ENCODE results near the gene TAOK1. TPM values are rescaled to one million over a fixed set of nuclear protein-coding genes. Genes with fewer than 3 reads are reported as not detected.
A peak's percentile ranks its signal among the peaks of the same experiment; 100 is the strongest.

Gene TAOK1
- total RNA-seq, 1 donor from 2014 or later, result 63.5 TPM

DNA sequence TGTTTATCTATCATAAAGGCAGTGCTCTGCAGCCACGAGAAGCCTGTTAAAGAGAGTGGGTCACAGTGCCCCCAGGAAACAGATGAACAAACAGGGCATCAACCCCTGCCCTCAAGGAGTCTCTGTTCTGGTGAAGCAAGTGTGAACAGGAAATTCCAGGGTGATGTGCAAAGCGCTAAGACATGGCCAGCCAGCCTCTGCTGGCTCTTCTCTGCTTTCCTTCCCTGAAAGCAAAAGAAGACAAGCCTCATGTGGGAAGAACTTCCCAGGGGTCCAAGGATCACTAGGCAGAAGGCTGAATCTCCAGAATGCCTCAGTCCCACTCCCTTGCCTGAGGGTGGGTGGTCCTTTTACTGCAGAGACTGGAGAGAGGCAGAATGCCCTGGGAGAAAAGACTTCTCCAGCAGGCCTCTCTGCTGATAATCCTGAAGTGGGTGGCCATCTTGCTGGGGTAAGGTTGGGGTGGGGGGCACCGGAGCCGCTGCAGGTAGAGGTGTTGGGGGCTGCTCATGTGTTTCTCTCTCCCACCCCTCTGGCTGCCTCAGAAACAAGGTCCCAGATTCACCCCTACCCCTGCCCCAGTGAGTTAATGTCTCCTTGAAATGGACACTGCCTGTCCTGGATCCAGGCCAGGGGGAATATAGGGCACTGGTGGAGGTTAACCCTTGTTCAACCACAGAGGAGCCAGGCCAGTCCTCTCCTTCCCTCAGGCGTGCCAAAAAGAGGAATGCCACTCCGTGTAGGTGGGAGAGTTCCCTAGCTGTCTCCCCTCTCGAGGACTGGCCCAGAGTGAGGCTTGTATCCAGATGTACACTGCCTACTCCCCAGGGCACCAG, 205.2 kb downstream of the TAOK1 start:
- TF ChIP-seq, protein P1, sequence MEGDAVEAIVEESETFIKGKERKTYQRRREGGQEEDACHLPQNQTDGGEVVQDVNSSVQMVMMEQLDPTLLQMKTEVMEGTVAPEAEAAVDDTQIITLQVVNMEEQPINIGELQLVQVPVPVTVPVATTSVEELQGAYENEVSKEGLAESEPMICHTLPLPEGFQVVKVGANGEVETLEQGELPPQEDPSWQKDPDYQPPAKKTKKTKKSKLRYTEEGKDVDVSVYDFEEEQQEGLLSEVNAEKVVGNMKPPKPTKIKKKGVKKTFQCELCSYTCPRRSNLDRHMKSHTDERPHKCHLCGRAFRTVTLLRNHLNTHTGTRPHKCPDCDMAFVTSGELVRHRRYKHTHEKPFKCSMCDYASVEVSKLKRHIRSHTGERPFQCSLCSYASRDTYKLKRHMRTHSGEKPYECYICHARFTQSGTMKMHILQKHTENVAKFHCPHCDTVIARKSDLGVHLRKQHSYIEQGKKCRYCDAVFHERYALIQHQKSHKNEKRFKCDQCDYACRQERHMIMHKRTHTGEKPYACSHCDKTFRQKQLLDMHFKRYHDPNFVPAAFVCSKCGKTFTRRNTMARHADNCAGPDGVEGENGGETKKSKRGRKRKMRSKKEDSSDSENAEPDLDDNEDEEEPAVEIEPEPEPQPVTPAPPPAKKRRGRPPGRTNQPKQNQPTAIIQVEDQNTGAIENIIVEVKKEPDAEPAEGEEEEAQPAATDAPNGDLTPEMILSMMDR (conservative IDR thresholded peaks at IDR 0.05), result no peak
- H3K27me3 Mint-ChIP-seq, result no peaks in the 10 kb centered on the region
- H3K36me3 Mint-ChIP-seq, result no peaks in the 10 kb centered on the region
- peak overlapping the region; percentile 87 for H3K4me3 Mint-ChIP-seq
- DNase-seq (ENCODE audit: extremely low spot score, unreplicated experiment), result no peak
- no peak overlapping the region for H3K27ac Mint-ChIP-seq
- H3K9me3 Mint-ChIP-seq, result no peaks in the 10 kb centered on the region
- H3K4me1 Mint-ChIP-seq (ENCODE audit: unreplicated experiment), result peaks cover 47% of the 10 kb centered on the region

DNA sequence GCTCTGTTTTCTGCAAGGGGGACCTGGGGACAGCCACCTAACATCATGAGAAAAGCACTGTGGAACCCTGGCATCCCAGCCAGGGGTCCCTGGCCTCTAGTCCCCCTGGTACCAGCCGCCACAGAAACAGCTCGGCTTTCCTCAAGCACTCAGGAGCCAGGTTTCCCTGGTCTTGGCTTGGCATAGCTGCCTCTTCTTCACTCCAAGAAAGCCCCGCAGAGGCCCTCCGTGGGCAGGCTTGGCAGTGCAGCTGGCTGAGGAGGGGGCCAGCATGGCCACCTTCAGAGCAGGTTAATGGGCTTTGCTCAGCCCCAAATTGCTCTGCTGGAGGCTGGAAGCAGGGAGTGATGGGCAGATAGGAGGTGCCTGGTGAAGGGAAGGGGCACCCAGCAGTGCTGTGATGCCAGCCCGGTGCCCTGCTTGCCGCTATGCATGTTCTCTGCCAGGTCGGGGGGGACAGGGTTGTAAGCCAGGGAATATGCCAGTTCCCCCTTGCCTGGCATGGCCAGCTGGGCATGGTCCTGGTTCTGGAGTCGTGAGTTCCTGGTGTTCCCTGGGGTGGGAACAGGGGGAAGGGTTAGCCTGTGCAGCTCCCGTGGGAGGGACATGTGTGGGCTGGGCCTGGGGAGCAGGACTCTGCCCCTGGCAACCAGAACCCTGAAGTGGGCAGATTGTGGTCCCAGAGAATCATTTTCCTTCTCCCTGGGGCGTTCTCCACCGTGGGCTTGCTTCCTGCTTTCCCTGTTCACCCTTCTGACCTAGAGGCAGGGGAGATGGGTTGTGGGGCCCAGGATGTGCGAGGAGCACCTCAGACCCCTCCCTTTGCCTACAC, 206.0 kb downstream of the TAOK1 start:
- no peak for DNase-seq (ENCODE audit: extremely low spot score, unreplicated experiment)
- Mint-ChIP-seq H3K27ac (no peak overlapping the region), H3K4me3 (no peak overlapping the region), H3K27me3 (no peaks in the 10 kb centered on the region), H3K36me3 (no peaks in the 10 kb centered on the region), H3K9me3 (no peaks in the 10 kb centered on the region), H3K4me1 (ENCODE audit: unreplicated experiment) (peaks cover 40% of the 10 kb centered on the region)
- TF ChIP-seq, protein P1 (conservative IDR thresholded peaks at IDR 0.05), result no peak

DNA sequence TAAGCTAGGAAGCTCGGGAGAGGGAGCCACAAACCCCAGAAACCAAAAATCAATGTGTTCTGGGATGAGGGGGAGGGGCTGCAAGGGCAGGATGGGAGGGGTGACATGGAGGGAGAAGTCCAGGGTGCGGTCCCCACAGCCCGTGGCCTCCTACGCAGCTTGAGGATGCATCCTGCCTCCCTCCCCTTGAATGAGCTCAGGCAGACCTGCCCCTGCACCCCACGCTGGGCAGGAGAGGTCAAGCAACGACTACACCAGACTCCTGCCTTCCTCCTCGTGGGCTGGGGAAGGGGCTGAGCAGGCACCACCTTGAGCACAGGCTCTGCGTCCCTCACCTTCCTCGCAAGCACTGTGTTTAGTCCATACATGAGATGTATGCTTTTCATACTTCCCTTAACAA, 206.6 kb downstream of the TAOK1 start:
- H3K4me3 Mint-ChIP-seq, result peak overlapping the region; percentile 52
- no peaks in the 10 kb centered on the region for H3K27me3 Mint-ChIP-seq
- no peaks in the 10 kb centered on the region for H3K36me3 Mint-ChIP-seq
- H3K27ac Mint-ChIP-seq, result peak overlapping the region; percentile 6
- no peak for DNase-seq (ENCODE audit: extremely low spot score, unreplicated experiment)
- TF ChIP-seq, protein P1 (conservative IDR thresholded peaks at IDR 0.05), result no peak
- H3K4me1 Mint-ChIP-seq (ENCODE audit: unreplicated experiment), result peaks cover 40% of the 10 kb centered on the region
- no peaks in the 10 kb centered on the region for H3K9me3 Mint-ChIP-seq

DNA sequence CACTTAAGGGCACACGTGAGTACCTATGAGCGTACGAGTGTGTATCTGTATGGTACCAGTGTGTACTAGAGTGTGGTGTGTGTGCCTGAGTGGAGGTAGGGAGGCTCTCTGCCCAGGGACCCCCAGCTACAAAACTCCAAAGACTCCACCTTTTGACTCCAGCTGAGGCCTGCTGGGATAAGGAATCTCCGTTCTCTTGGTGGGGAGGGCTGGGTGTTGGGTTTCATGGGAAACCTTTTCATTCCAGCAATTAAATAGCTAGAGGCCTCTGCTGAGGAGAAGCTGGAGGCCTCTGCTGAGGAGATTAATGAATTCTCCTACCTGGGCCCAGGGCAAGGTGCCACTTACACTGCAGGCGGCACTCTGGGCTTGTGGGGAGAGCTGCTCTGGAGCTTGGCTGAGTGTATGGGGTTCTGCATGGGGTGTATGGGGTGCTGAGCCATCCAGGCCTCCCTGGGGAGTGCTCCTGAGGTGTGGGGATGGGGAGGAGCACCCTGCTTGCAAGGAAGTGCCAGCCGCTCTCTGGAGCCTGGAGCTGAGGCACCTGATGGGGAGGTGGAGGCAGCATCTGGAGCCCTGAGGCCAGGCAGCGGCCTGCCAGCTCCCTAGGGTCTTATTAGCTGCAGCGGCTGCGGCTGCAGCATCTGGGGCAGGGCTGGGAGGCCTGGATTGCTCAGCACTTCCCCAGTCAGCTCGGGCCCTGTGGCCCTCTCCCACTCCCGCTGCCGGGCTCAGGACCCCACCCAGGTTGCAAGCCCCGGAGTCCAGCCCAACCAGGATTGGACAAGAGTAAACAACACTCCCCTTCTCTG, 207.4 kb downstream of the TAOK1 start:
- H3K4me3 Mint-ChIP-seq, result peak overlapping the region; percentile 52
- H3K36me3 Mint-ChIP-seq, result no peaks in the 10 kb centered on the region
- H3K27ac Mint-ChIP-seq, result peak overlapping the region; percentile 6
- H3K27me3 Mint-ChIP-seq, result no peaks in the 10 kb centered on the region
- no peaks in the 10 kb centered on the region for H3K9me3 Mint-ChIP-seq
- no peak for DNase-seq (ENCODE audit: extremely low spot score, unreplicated experiment)
- H3K4me1 Mint-ChIP-seq (ENCODE audit: unreplicated experiment), result peaks cover 34% of the 10 kb centered on the region
- TF ChIP-seq, protein P1 (conservative IDR thresholded peaks at IDR 0.05), result no peak

Other genes starting within 250 kb of the TAOK1 start
- gene MYO18A, start 210.0 kb upstream of the TAOK1 start, total RNA-seq (ENCODE audit: low replicate concordance), result 46.6 and 49.1 TPM in 2 replicates
- gene CRYBA1, start 143.5 kb upstream of the TAOK1 start, total RNA-seq (ENCODE audit: low replicate concordance), result 1.4 TPM in 1 of 2 replicates, not detected in the other
- gene NUFIP2, start 96.2 kb upstream of the TAOK1 start, total RNA-seq (ENCODE audit: low replicate concordance), result 56.0 and 63.6 TPM in 2 replicates
- gene ABHD15, start 176.7 kb downstream of the TAOK1 start, total RNA-seq (ENCODE audit: low replicate concordance), result 11.6 and 12.2 TPM in 2 replicates
- 38.9 and 50.3 TPM in 2 replicates for gene TP53I13, start 178.3 kb downstream of the TAOK1 start, total RNA-seq (ENCODE audit: low replicate concordance)
- gene GIT1, start 199.3 kb downstream of the TAOK1 start, total RNA-seq (ENCODE audit: low replicate concordance), result 44.0 and 66.7 TPM in 2 replicates
- gene ANKRD13B, start 202.8 kb downstream of the TAOK1 start, total RNA-seq (ENCODE audit: low replicate concordance), result 21.0 and 50.5 TPM in 2 replicates
- 2.0 and 6.8 TPM in 2 replicates for gene CORO6, start 232.5 kb downstream of the TAOK1 start, total RNA-seq (ENCODE audit: low replicate concordance)